Naive thymus-derived CD4-positive, alpha-beta T cell (primary cell): ENCODE results near the gene FAM78B. TPM values are rescaled to one million over a fixed set of nuclear protein-coding genes. Genes with fewer than 3 reads are reported as not detected.

ENCODE experiments used
- ATAC-seq: fragments of 150-1000 bp; cut with Tn5 transposase; 2 replicates; pipeline ENCODE4 v1.10.0; 2021; ENCODE audit warnings: mild to moderate bottlenecking, moderate library complexity
- CTCF ChIA-PET: fragments of 350-600 bp; sonication (Branson Sonifier 250); formaldehyde crosslinking; loops from one replicate; lab custom pipeline; 2021; ENCODE audit warnings: antibody characterized with exemption; lab: Charles Lee
- POLR2A ChIA-PET: fragments of 350-600 bp; sonication (Branson Sonifier 250); formaldehyde crosslinking; loops from one replicate; lab custom pipeline; 2021; ENCODE audit warnings: antibody characterized with exemption, inconsistent platforms; lab: Charles Lee
- DNase-seq, 9 donors: peaks; one replicate each; pipeline versions ENCODE4 v3.0.0 to v3.0.0-alpha.2; 2020 to 2022; ENCODE audit warnings: mixed read lengths in 1 of 9
- H3K27ac ChIP-seq: one replicate; pipeline ENCODE4 v1.7.0; 2013; ENCODE audit warnings: mild to moderate bottlenecking, low read depth, low read length, moderate library complexity
- H3K27me3 ChIP-seq, 2 donors: one replicate each; pipeline ENCODE4 v1.7.0; 2013; ENCODE audit warnings: low read length in 2 of 2, mild to moderate bottlenecking in 2 of 2, moderate library complexity in 2 of 2; ENCODE audit not compliant: control insufficient read depth in 2 of 2, insufficient read depth in 2 of 2
- H3K36me3 ChIP-seq, 3 experiments: 1 replicate in 2 of 3; 2 replicates in 1 of 3; pipeline ENCODE4 v1.7.0; 2013; ENCODE audit warnings: low read length in 3 of 3, mild to moderate bottlenecking in 3 of 3, moderate library complexity in 1 of 3; ENCODE audit not compliant: insufficient read depth in 3 of 3, control insufficient read depth in 2 of 3
- H3K4me1 ChIP-seq, 2 donors: one replicate each; pipeline ENCODE4 v1.7.0; 2013; ENCODE audit warnings: low read length in 2 of 2, mild to moderate bottlenecking in 2 of 2, moderate library complexity in 1 of 2; ENCODE audit not compliant: control insufficient read depth in 2 of 2, insufficient read depth in 2 of 2
- H3K4me3 ChIP-seq: 2 replicates; pipeline ENCODE4 v1.7.0; 2013; ENCODE audit warnings: mild to moderate bottlenecking, low read length
- H3K9me3 ChIP-seq, 3 experiments: 1 replicate in 2 of 3; 2 replicates in 1 of 3; pipeline ENCODE4 v1.7.0; 2013; ENCODE audit warnings: low read length in 3 of 3; ENCODE audit not compliant: control insufficient read depth in 2 of 3
- H3K27ac Mint-ChIP-seq, 9 donors: one replicate each; pipeline ENCODE4 v1.8.0; 2020 to 2022; ENCODE audit warnings: mixed read lengths in 9 of 9, mild to moderate bottlenecking in 8 of 9, moderate library complexity in 5 of 9, inconsistent platforms in 2 of 9
- H3K27me3 Mint-ChIP-seq, 5 donors: one replicate each; pipeline ENCODE4 v1.8.0; 2021 to 2022; ENCODE audit warnings: mixed read lengths in 5 of 5, mild to moderate bottlenecking in 1 of 5
- H3K36me3 Mint-ChIP-seq, 5 donors: one replicate each; pipeline ENCODE4 v1.8.0; 2020 to 2022; ENCODE audit warnings: mixed read lengths in 5 of 5, mild to moderate bottlenecking in 3 of 5, inconsistent platforms in 1 of 5
- H3K4me1 Mint-ChIP-seq, 7 donors: one replicate each; pipeline ENCODE4 v1.8.0; 2020 to 2022; ENCODE audit warnings: mixed read lengths in 7 of 7, mild to moderate bottlenecking in 3 of 7, inconsistent platforms in 1 of 7
- H3K4me3 Mint-ChIP-seq, 10 donors: one replicate each; pipeline ENCODE4 v1.8.0; 2020 to 2022; ENCODE audit warnings: mild to moderate bottlenecking in 10 of 10, mixed read lengths in 10 of 10, moderate library complexity in 6 of 10, inconsistent platforms in 2 of 10
- H3K9me3 Mint-ChIP-seq, 11 donors: one replicate each; pipeline ENCODE4 v1.8.0; 2020 to 2022; ENCODE audit warnings: mixed read lengths in 11 of 11, mild to moderate bottlenecking in 4 of 11, inconsistent platforms in 1 of 11, moderate library complexity in 1 of 11
- intact Hi-C, 2 donors: fragments of 100-400 bp; cut with micrococcal nuclease; formaldehyde crosslinking; loops; one replicate each; pipeline ENCODE4 v1.15.1; 2023
- polyA plus RNA-seq, 2 donors: library from polyadenylated mRNA; unstranded; fragments of 300-500 nt; fragmentation: Illumina TruSeq; gene quantifications; one replicate each; pipeline ENCODE4 v1.2.3, GENCODE V29; 2021
- total RNA-seq, 6 experiments: library from RNA in 5 of 6; stranded (reverse) in 5 of 6; gene quantifications; 1 replicate in 5 of 6; 2 replicates in 1 of 6; pipeline ENCODE4 v1.2.3 and lab custom pipeline; 2021 to 2026

The FAM78B gene
- total and polyA plus RNA-seq, 7 experiments from 2014 or later, result 0.12 to 0.58 (median 0.45) TPM; not detected in 4

GRCh38 chr1:166175032-166175431 is 8.2 kb upstream of the FAM78B start:
- ChIA-PET CTCF (no interaction called here), POLR2A (no interaction called here)
- H3K27me3 Mint-ChIP-seq, result peaks cover 2 to 38% (median 34%) of the 10 kb centered on the region in 5 donors

GRCh38 chr1:166174108-166174507 is 7.3 kb upstream of the FAM78B start:
- no peak for ATAC-seq
- Mint-ChIP-seq H3K27ac (no peak overlapping the region), H3K4me3 (no peak overlapping the region), H3K27me3 (peaks cover 4 to 47% (median 37%) of the 10 kb centered on the region in 5 donors), H3K9me3 (peaks cover 0 to 5% (median 0%) of the 10 kb centered on the region in 11 donors), H3K36me3 (no peaks in the 10 kb centered on the region), H3K4me1 (peaks cover 0 to 11% (median 0%) of the 10 kb centered on the region in 7 donors)
- Histone ChIP-seq H3K9me3 (no peaks in the 10 kb centered on the region), H3K36me3 (no peaks in the 10 kb centered on the region), H3K4me1 (no peaks in the 10 kb centered on the region), H3K27me3 (no peaks in the 10 kb centered on the region), H3K27ac (no peak overlapping the region), H3K4me3 (no peak overlapping the region)
- ChIA-PET POLR2A (no interaction called here), CTCF (no interaction called here)
- no peak for DNase-seq
- intact Hi-C loops, result no loop called here

More at GRCh38 chr1:166175032-166175431, 8.2 kb upstream of the FAM78B start:
- Histone ChIP-seq H3K27ac (no peak overlapping the region), H3K36me3 (no peaks in the 10 kb centered on the region), H3K4me1 (no peaks in the 10 kb centered on the region), H3K4me3 (no peak overlapping the region), H3K9me3 (no peaks in the 10 kb centered on the region), H3K27me3 (no peaks in the 10 kb centered on the region)
- no peaks in the 10 kb centered on the region for H3K36me3 Mint-ChIP-seq
- intact Hi-C loops, result no loop called here
- H3K4me3 Mint-ChIP-seq, result no peak overlapping the region
- H3K9me3 Mint-ChIP-seq, result peaks cover 0 to 5% (median 0%) of the 10 kb centered on the region in 11 donors
- ATAC-seq (no peak), DNase-seq (no peak)
- no peak overlapping the region for H3K27ac Mint-ChIP-seq
- peaks cover 0 to 5% (median 0%) of the 10 kb centered on the region in 7 donors for H3K4me1 Mint-ChIP-seq

- Histone ChIP-seq H3K9me3 (no peaks in the 10 kb centered on the region), H3K27ac (no peak overlapping the region), H3K36me3 (no peaks in the 10 kb centered on the region), H3K4me1 (no peaks in the 10 kb centered on the region), H3K4me3 (no peak overlapping the region), H3K27me3 (no peaks in the 10 kb centered on the region)
- CTCF ChIA-PET, result no interaction called here
- H3K4me3 Mint-ChIP-seq, result no peak overlapping the region
- no peaks in the 10 kb centered on the region for H3K36me3 Mint-ChIP-seq
- H3K27ac Mint-ChIP-seq, result no peak overlapping the region
- POLR2A ChIA-PET, result no interaction called here
- H3K9me3 Mint-ChIP-seq, result peaks cover 0 to 5% (median 0%) of the 10 kb centered on the region in 11 donors
- peaks cover 0 to 18% (median 9%) of the 10 kb centered on the region in 7 donors for H3K4me1 Mint-ChIP-seq
- DNase-seq (no peak), ATAC-seq (no peak)
- H3K27me3 Mint-ChIP-seq, result peaks cover 19 to 52% (median 38%) of the 10 kb centered on the region in 5 donors
- intact Hi-C loops, result no loop called here
Observed at GRCh38 chr1:166172106-166172505, 5.3 kb upstream of the FAM78B start.

GRCh38 chr1:166170726-166171125 is 3.9 kb upstream of the FAM78B start:
- ATAC-seq (no peak), DNase-seq (no peak)
- H3K9me3 ChIP-seq, result no peaks in the 10 kb centered on the region
- ChIA-PET CTCF (no interaction called here), POLR2A (no interaction called here)
- no peaks in the 10 kb centered on the region for H3K36me3 ChIP-seq
- H3K9me3 Mint-ChIP-seq, result no peaks in the 10 kb centered on the region
- H3K4me3 ChIP-seq, result no peak overlapping the region
- no peak overlapping the region for H3K27ac ChIP-seq
- intact Hi-C loops, result no loop called here
- H3K27me3 Mint-ChIP-seq, result peaks cover 23 to 45% (median 32%) of the 10 kb centered on the region in 5 donors
- no peak overlapping the region for H3K27ac Mint-ChIP-seq
- H3K4me3 Mint-ChIP-seq, result no peak overlapping the region
- no peaks in the 10 kb centered on the region for H3K36me3 Mint-ChIP-seq
- peaks cover 0 to under 1% of the 10 kb centered on the region in 2 donors for H3K4me1 ChIP-seq
- H3K4me1 Mint-ChIP-seq, result peaks cover 0 to 18% (median 11%) of the 10 kb centered on the region in 7 donors
- H3K27me3 ChIP-seq, result no peaks in the 10 kb centered on the region

- Histone ChIP-seq H3K27me3 (no peaks in the 10 kb centered on the region), H3K36me3 (no peaks in the 10 kb centered on the region), H3K9me3 (no peaks in the 10 kb centered on the region), H3K4me1 (peaks cover 0 to 7% of the 10 kb centered on the region in 2 donors), H3K4me3 (no peak overlapping the region), H3K27ac (no peak overlapping the region)
- no peak for ATAC-seq
- ChIA-PET CTCF (no interaction called here), POLR2A (no interaction called here)
- intact Hi-C loops, result no loop called here
- Mint-ChIP-seq H3K27ac (peak overlapping the region in 1 of 9 donors; percentile 68), H3K36me3 (no peaks in the 10 kb centered on the region), H3K4me3 (no peak overlapping the region), H3K9me3 (no peaks in the 10 kb centered on the region), H3K4me1 (peaks cover 0 to 22% (median 16%) of the 10 kb centered on the region in 7 donors), H3K27me3 (peaks cover 23 to 39% (median 29%) of the 10 kb centered on the region in 5 donors)
- DNase-seq, result no peak
Observed at GRCh38 chr1:166170075-166170474, 3.3 kb upstream of the FAM78B start.

- H3K4me3 ChIP-seq, result no peak overlapping the region
- no peak for DNase-seq
- Mint-ChIP-seq H3K27me3 (peaks cover 23 to 41% (median 37%) of the 10 kb centered on the region in 5 donors), H3K4me3 (peak overlapping the region in 1 of 10 donors; percentile 12), H3K27ac (peak overlapping the region in 1 of 9 donors; percentile 11), H3K9me3 (no peaks in the 10 kb centered on the region), H3K36me3 (no peaks in the 10 kb centered on the region), H3K4me1 (peaks cover 4 to 25% (median 21%) of the 10 kb centered on the region in 7 donors)
- CTCF ChIA-PET, result no interaction called here
- intact Hi-C loops, result loop anchor here in 1 of 2 donors (5.0 to 10.0 kb wide), 4 partner anchors 87 to 574 kb away; no protein-coding TSS in a partner anchor
- no peak for ATAC-seq
- H3K27me3 ChIP-seq, result no peaks in the 10 kb centered on the region
- H3K4me1 ChIP-seq, result peaks cover 0 to 7% of the 10 kb centered on the region in 2 donors
- no peaks in the 10 kb centered on the region for H3K9me3 ChIP-seq
- no peak overlapping the region for H3K27ac ChIP-seq
- no peaks in the 10 kb centered on the region for H3K36me3 ChIP-seq
- POLR2A ChIA-PET, result no interaction called here
Observed at GRCh38 chr1:166169182-166169581, 2.4 kb upstream of the FAM78B start.

GRCh38 chr1:166167572-166167925 is 748 bp upstream of the FAM78B start:
- H3K27ac ChIP-seq, result no peak overlapping the region
- peaks cover 29 to 55% (median 46%) of the 10 kb centered on the region in 5 donors for H3K27me3 Mint-ChIP-seq
- H3K27me3 ChIP-seq, result peaks cover 0 to 4% of the 10 kb centered on the region in 2 donors
- peaks cover 0 to 7% of the 10 kb centered on the region in 2 donors for H3K4me1 ChIP-seq
- H3K4me1 Mint-ChIP-seq, result peaks cover 4 to 25% (median 21%) of the 10 kb centered on the region in 7 donors
- ATAC-seq (no peak), DNase-seq (no peak)
- peak overlapping the region; percentile 62 to 80 (median 73) for H3K4me3 Mint-ChIP-seq
- no peak overlapping the region for H3K27ac Mint-ChIP-seq
- no peaks in the 10 kb centered on the region for H3K9me3 ChIP-seq
- POLR2A ChIA-PET, result no interaction called here
- no peaks in the 10 kb centered on the region for H3K36me3 ChIP-seq
- H3K9me3 Mint-ChIP-seq, result peaks cover 0 to 3% (median 0%) of the 10 kb centered on the region in 11 donors
- CTCF ChIA-PET, result no interaction called here
- H3K36me3 Mint-ChIP-seq, result no peaks in the 10 kb centered on the region
- intact Hi-C loops, result loop anchor here in 1 of 2 donors (5.0 to 10.0 kb wide), 4 partner anchors 85 to 573 kb away; no protein-coding TSS in a partner anchor
- H3K4me3 ChIP-seq, result no peak overlapping the region
